ENCODE measurements around the gene OR9G4. TPM values are rescaled to one million over a fixed set of nuclear protein-coding genes. Genes with fewer than 3 reads are reported as not detected.

OR9G4 gene
- total and polyA plus RNA-seq, 10 of the 15 experiments (the other 5 are each of a cell fraction or from before 2014, with no cell fraction given) = not detected

DNA sequence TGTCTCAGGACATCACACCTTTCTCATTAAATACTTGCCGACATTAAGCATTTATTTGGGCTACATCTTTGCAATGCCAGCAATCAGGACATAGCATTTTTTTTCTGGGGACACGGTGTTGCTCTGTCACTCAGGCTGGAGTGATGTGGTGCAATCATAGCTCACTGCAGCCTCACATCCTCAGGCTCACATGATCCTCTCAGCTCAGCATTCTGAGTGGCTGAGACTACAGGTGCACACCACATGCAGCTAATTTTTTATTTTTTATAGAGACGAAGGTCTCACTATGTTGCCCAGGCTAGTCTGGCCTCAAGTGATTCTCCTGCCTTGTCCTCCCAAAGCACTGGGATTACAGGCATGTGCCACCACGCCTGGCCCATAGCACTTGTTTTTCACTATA lies 28.0 kb downstream of the OR9G4 start (continued):
- TF ChIP-seq, protein P1, sequence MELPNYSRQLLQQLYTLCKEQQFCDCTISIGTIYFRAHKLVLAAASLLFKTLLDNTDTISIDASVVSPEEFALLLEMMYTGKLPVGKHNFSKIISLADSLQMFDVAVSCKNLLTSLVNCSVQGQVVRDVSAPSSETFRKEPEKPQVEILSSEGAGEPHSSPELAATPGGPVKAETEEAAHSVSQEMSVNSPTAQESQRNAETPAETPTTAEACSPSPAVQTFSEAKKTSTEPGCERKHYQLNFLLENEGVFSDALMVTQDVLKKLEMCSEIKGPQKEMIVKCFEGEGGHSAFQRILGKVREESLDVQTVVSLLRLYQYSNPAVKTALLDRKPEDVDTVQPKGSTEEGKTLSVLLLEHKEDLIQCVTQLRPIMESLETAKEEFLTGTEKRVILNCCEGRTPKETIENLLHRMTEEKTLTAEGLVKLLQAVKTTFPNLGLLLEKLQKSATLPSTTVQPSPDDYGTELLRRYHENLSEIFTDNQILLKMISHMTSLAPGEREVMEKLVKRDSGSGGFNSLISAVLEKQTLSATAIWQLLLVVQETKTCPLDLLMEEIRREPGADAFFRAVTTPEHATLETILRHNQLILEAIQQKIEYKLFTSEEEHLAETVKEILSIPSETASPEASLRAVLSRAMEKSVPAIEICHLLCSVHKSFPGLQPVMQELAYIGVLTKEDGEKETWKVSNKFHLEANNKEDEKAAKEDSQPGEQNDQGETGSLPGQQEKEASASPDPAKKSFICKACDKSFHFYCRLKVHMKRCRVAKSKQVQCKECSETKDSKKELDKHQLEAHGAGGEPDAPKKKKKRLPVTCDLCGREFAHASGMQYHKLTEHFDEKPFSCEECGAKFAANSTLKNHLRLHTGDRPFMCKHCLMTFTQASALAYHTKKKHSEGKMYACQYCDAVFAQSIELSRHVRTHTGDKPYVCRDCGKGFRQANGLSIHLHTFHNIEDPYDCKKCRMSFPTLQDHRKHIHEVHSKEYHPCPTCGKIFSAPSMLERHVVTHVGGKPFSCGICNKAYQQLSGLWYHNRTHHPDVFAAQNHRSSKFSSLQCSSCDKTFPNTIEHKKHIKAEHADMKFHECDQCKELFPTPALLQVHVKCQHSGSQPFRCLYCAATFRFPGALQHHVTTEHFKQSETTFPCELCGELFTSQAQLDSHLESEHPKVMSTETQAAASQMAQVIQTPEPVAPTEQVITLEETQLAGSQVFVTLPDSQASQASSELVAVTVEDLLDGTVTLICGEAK (IDR thresholded peaks at IDR 0.05; ENCODE audit: borderline replicate concordance) = no peak
- TF ChIP-seq BACH1 (IDR thresholded peaks at IDR 0.05; ENCODE audit: borderline replicate concordance) = no peak
- TF ChIP-seq ZNF207 (IDR thresholded peaks at IDR 0.05; ENCODE audit: borderline replicate concordance) = no peak
- TF ChIP-seq ZNF274 (IDR thresholded peaks at IDR 0.05; ENCODE audit: insufficient read depth, insufficient read length) = no peak

DNA sequence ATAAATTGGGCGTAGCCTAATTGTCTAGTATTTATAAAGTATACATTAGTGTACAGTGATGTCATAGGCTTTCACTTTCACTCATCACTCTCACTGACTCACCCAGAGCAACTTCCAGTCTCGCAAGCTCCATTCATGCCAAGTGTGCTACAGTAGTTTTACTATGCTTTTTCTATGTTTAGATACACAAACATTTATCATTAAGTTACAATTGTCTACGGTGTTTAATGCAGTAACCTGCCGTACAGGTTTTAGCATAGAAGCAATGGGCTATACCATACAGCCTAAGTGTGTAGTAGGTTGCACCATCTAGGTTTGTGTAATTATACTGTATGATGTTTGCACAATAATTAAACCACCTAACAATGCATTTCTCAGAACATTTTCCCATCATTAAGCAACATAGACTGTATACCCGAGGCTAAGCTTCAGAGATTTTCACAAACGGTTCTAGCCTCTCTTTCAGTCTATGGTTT lies 32.1 kb downstream of the OR9G4 start:
- DNase-seq (ENCODE audit: low read depth, low spot score) = no peak
- no peaks in the 10 kb centered on the region for H3K4me1 ChIP-seq (ENCODE audit: control insufficient read depth, insufficient read depth, low read length)
- no peak overlapping the region for H2AFZ ChIP-seq (ENCODE audit: control insufficient read depth, low read depth, low read length)
- H3K4me3 ChIP-seq = no peak overlapping the region
- in situ Hi-C loops (cut with MboI) = no loop called here
- no peaks in the 10 kb centered on the region for H3K27me3 ChIP-seq (replicated peaks in 1 of 2; ENCODE audit: control insufficient read depth in 2 of 2, insufficient read depth in 2 of 2, low read length in 1 of 2)
- H4K20me1 ChIP-seq (ENCODE audit: control insufficient read depth, insufficient read depth) = no peaks in the 10 kb centered on the region
- 23% methylated on average over 6 of the region's 6 CpGs for WGBS (ENCODE audit: insufficient coverage, insufficient replicate concordance, low lambda C conversion rate, missing lambda C conversion rate)
- no peaks in the 10 kb centered on the region for H3K9me3 ChIP-seq (replicated peaks; ENCODE audit: control insufficient read depth, insufficient read depth, low read length)
- ChIA-PET RAD21 (ENCODE audit: unreplicated experiment) (no interaction called here), SMC1A (ENCODE audit: uncharacterized antibody, unreplicated experiment) (interaction anchor here (0.7 to 1.3 kb wide), 2 partner anchors 65 to 93 kb away, joined by 3 to 4 read pairs; no protein-coding TSS in a partner anchor), POLR2A (no interaction called here), CTCF (no interaction called here)
- H3K36me3 ChIP-seq (ENCODE audit: control insufficient read depth in 2 of 2, insufficient read depth in 2 of 2, low read length in 1 of 2) = no peaks in the 10 kb centered on the region
- no TSS peak for BruUV-seq (replicated peaks)
- no peaks in the 10 kb centered on the region for H3K79me2 ChIP-seq (ENCODE audit: control insufficient read depth, insufficient read depth, low read length)
- peak; percentile 94 for ATAC-seq
- TF ChIP-seq, protein P2, sequence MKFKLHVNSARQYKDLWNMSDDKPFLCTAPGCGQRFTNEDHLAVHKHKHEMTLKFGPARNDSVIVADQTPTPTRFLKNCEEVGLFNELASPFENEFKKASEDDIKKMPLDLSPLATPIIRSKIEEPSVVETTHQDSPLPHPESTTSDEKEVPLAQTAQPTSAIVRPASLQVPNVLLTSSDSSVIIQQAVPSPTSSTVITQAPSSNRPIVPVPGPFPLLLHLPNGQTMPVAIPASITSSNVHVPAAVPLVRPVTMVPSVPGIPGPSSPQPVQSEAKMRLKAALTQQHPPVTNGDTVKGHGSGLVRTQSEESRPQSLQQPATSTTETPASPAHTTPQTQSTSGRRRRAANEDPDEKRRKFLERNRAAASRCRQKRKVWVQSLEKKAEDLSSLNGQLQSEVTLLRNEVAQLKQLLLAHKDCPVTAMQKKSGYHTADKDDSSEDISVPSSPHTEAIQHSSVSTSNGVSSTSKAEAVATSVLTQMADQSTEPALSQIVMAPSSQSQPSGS (IDR thresholded peaks at IDR 0.05; ENCODE audit: low read length) = peak; percentile 50; the same call in 1 of the 2 replicates
- TF ChIP-seq IRF4 (IDR thresholded peaks at IDR 0.05; ENCODE audit: low read depth, low read length) (peak; percentile 67; the same call in 1 of the 2 replicates), DPF2 (IDR thresholded peaks at IDR 0.05) (peak; percentile 49; the same call in 1 of the 2 replicates), MTA2 (IDR thresholded peaks at IDR 0.05; ENCODE audit: low read depth) (peak; percentile 37; the same call in 1 of the 2 replicates), MXI1 (IDR thresholded peaks at IDR 0.05; ENCODE audit: low read depth, low read length) (no peak), ATF7 (IDR thresholded peaks at IDR 0.05; ENCODE audit: low read depth) (peak; percentile 94), JUND (IDR thresholded peaks at IDR 0.05; ENCODE audit: low read depth, low read length) (0 out of 2 replicates have a peak, but pooled peaks have one; percentile 43), JUNB (IDR thresholded peaks at IDR 0.05) (peak; percentile 82)
- TF ChIP-seq, protein P3, sequence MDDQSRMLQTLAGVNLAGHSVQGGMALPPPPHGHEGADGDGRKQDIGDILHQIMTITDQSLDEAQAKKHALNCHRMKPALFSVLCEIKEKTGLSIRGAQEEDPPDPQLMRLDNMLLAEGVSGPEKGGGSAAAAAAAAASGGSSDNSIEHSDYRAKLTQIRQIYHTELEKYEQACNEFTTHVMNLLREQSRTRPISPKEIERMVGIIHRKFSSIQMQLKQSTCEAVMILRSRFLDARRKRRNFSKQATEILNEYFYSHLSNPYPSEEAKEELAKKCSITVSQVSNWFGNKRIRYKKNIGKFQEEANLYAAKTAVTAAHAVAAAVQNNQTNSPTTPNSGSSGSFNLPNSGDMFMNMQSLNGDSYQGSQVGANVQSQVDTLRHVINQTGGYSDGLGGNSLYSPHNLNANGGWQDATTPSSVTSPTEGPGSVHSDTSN (IDR thresholded peaks at IDR 0.05; ENCODE audit: insufficient replicate concordance, low read depth, low read length) = no peak
- H3K27ac ChIP-seq (ENCODE audit: control insufficient read depth, insufficient read depth) = no peak overlapping the region
- intact Hi-C loops (cut with micrococcal nuclease; ENCODE audit: unreplicated experiment) = no loop called here
- H3K9ac ChIP-seq (ENCODE audit: control insufficient read depth, insufficient read depth, low read length) = no peak overlapping the region
- no peak for FAIRE-seq
- H3K4me2 ChIP-seq (ENCODE audit: control insufficient read depth, insufficient read depth) = no peak overlapping the region

Data from GM12878 (cell line).